Heart left ventricle (tissue), 16 donors: ENCODE measurements around the gene SCN1B. TPM values are rescaled to one million over a fixed set of nuclear protein-coding genes. Genes with fewer than 3 reads are reported as not detected.

Source experiments
- ATAC-seq, 4 donors: fragments of 200-7000 bp; cut with Tn5 transposase; one replicate each; pipeline ENCODE4 v1.9.1; 2020 to 2022; ENCODE audit warnings: moderate library complexity in 4 of 4, mild to moderate bottlenecking in 3 of 4, moderate number of reproducible peaks in 1 of 4
- DNase-seq, 5 donors: peaks; one replicate each; pipeline ENCODE4 v3.0.0-alpha.2; 2020
- H3K27ac ChIP-seq, 12 donors: fragments of 200-600 bp; sonication (generic) in 4 of 12; one replicate each; pipeline versions ENCODE4 v1.5.0 to v1.8.0; 2016 to 2022; ENCODE audit warnings: mild to moderate bottlenecking in 2 of 12
- H3K27me3 ChIP-seq, 9 donors: fragments of 200-600 bp; sonication (generic) in 2 of 9; one replicate each; pipeline versions ENCODE4 v1.5.1 to v1.8.0; 2016 to 2022; ENCODE audit warnings: mild to moderate bottlenecking in 3 of 9
- H3K36me3 ChIP-seq, 9 donors: fragments of 200-600 bp; sonication (generic) in 2 of 9; one replicate each; pipeline versions ENCODE4 v1.5.0 to v1.8.0; 2018 to 2022; ENCODE audit warnings: mild to moderate bottlenecking in 2 of 9
- H3K4me1 ChIP-seq, 12 donors: fragments of 200-600 bp; sonication (generic) in 4 of 12; one replicate each; pipeline versions ENCODE4 v1.5.0 to v1.8.0; 2016 to 2022; ENCODE audit warnings: mild to moderate bottlenecking in 3 of 12
- H3K4me3 ChIP-seq, 12 donors: fragments of 200-600 bp; sonication (generic) in 4 of 12; one replicate each; pipeline versions ENCODE4 v1.5.0 to v1.8.0; 2017 to 2022; ENCODE audit warnings: mild to moderate bottlenecking in 9 of 12, moderate library complexity in 4 of 12
- H3K9me3 ChIP-seq, 12 donors: fragments of 200-600 bp; sonication (generic) in 4 of 12; one replicate each; pipeline versions ENCODE4 v1.5.0 to v1.8.0; 2016 to 2022; ENCODE audit warnings: mild to moderate bottlenecking in 1 of 12
- POLR2A ChIP-seq, 2 donors: fragments of 450-650 bp; IDR thresholded peaks; one replicate each; pipeline ENCODE4 v1.6.1; 2017; ENCODE audit warnings: antibody characterized with exemption in 2 of 2, mild to moderate bottlenecking in 2 of 2, moderate library complexity in 2 of 2
- WGBS, 4 donors: extraction: QIAGEN DNeasy Blood & Tissue Kit in 2 of 4; methylation state at CpG; one replicate each; pipeline versions ENCODE4 v1.1.5 to v1.1.7; 2013 to 2018; 5-methylcytosine and 5-hydroxymethylcytosine counted together
- intact Hi-C, 10 donors: fragments of 100-400 bp; cut with DNase I; formaldehyde crosslinking; loops; one replicate each; pipeline versions ENCODE4 v1.11.1 to v1.14.2; 2022
- polyA plus RNA-seq, 2 donors: library from polyadenylated mRNA; stranded (reverse); fragments of 200-250 nt; gene quantifications; one replicate each; pipeline ENCODE4 v1.2.3, GENCODE V29; 2013
- total RNA-seq, 9 donors: library from RNA; depleted of rRNA in 2 of 9; stranded (reverse); fragments of >200 nt in 2 of 9; fragmentation: NEBNext Ultra II Directional in 3 of 9; extraction: Animal tissue kit (Norgen Biotek cat#: 25700) in 3 of 9; gene quantifications; one replicate each; pipeline versions ENCODE4 v1.1.0 to v1.2.4, GENCODE V29; 2016 to 2023
- TF ChIP-seq, protein P1 (sequence below), 12 donors: fragments of 200-600 bp; sonication (generic) in 4 of 12; IDR thresholded peaks; one replicate each; pipeline versions ENCODE4 v1.5.0 to v1.8.0; 2018 to 2022; ENCODE audit warnings: antibody characterized with exemption in 12 of 12, mild to moderate bottlenecking in 5 of 12
- donor health status: ischemic (EF 13 %, LVEDD 7.1; RV severe dilation, severe dysfunction).
- donor health status: healthy with polysubstance abuse.
- donor health status: DM: no; HTN: yes; CAD: no.
- donor health status: DM: no; HTN: no; CAD: no.
- donor health status: ischemic (EF 25% LVEDD 6.9; RV normal size, moderate dysfunction).
- donor health status: ischemic (EF 25% LVEDD 5.7; RV mildly dilated, moderate dysfunction).
- donor health status: healthy.
- donor health status: DM: yes; HTN: yes; CAD: no.
- donor health status: ischemic (EF 35%, LVEDD 5.7; RV mildly dilated, moderate dysfunction).
- donor health status: nonischemic (EF 11% LVEDD 7.7; RV severe dilation, severe dysfunction).
- donor health status: DM: yes; HTN: yes; CAD: no.
- donor health status: PGD.
- donor health status: ischemic (EF 29% LVEDD 5.4; RV normal size, mild dysfunction).
- donor health status: nonischemic (EF 23%, LVEDD 6.1; RV moderate dilation, normal function).

SCN1B gene
- total and polyA plus RNA-seq, 11 donors = 19.7 to 68.3 (median 32.4) TPM

DNA sequence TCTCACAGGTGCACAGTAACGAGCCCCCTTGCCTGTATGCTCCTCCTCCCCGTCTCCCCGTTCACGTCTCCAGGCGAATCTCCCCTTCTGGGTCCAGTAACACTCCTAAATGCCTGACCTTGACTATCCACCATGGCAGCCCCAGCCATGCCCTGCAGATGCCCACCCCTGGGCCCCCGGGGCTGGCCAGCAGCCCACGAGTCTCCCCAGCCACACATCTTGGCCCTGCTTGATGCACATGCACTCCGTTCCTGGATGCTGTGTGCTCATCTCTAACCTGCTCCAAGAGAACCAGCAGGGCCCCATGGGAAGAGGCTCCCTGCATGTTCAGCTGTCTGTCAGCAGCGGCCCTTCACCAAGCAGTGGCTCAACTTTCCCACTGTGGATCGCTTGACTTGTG is 43.2 kb downstream of the SCN1B start:
- WGBS, 4 donors = 73 to 81% (median 75%) methylated on average over 9 to 10 of the region's 10 CpGs
- no peak overlapping the region for H3K27ac ChIP-seq
- no peaks in the 10 kb centered on the region for H3K36me3 ChIP-seq
- intact Hi-C loops = no loop called here
- DNase-seq (no peak), ATAC-seq (no peak)
- no peak overlapping the region for H3K4me3 ChIP-seq
- H3K27me3 ChIP-seq = no peaks in the 10 kb centered on the region
- peaks cover 0 to 12% (median 6%) of the 10 kb centered on the region in 12 donors for H3K9me3 ChIP-seq
- TF ChIP-seq, protein P1, sequence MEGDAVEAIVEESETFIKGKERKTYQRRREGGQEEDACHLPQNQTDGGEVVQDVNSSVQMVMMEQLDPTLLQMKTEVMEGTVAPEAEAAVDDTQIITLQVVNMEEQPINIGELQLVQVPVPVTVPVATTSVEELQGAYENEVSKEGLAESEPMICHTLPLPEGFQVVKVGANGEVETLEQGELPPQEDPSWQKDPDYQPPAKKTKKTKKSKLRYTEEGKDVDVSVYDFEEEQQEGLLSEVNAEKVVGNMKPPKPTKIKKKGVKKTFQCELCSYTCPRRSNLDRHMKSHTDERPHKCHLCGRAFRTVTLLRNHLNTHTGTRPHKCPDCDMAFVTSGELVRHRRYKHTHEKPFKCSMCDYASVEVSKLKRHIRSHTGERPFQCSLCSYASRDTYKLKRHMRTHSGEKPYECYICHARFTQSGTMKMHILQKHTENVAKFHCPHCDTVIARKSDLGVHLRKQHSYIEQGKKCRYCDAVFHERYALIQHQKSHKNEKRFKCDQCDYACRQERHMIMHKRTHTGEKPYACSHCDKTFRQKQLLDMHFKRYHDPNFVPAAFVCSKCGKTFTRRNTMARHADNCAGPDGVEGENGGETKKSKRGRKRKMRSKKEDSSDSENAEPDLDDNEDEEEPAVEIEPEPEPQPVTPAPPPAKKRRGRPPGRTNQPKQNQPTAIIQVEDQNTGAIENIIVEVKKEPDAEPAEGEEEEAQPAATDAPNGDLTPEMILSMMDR (IDR thresholded peaks at IDR 0.05) = no peak
- TF ChIP-seq POLR2A (IDR thresholded peaks at IDR 0.05) = no peak
- H3K4me1 ChIP-seq = no peaks in the 10 kb centered on the region

DNA sequence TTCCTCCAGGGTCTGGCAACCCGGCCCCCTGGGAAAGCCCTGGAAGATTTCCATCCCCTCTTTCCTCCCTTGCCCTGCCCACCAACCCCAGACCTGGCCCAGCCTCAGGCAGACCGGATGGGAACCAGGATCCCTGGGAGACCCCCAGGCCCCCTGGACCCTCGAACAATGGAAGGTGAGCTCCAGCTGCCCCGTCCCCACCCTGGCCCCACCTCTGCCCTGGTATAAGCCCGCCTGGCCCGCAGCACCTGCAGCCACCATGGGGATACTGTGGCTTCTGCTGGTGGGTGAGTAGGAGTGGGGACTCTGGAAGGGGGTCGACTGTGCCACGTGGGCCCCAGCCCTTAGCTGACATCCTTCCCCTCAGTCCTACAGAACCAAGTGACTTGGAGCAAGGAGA is 43.7 kb downstream of the SCN1B start:
- ATAC-seq (no peak), DNase-seq (peak in 1 of 5 donors; percentile 51)
- no peaks in the 10 kb centered on the region for H3K36me3 ChIP-seq
- H3K4me3 ChIP-seq = no peak overlapping the region
- no peaks in the 10 kb centered on the region for H3K4me1 ChIP-seq
- H3K9me3 ChIP-seq = peaks cover 0 to 12% (median 6%) of the 10 kb centered on the region in 12 donors
- H3K27ac ChIP-seq = no peak overlapping the region
- WGBS, 4 donors = 72 to 87% (median 82%) methylated on average over 5 to 8 of the region's 8 CpGs
- no peaks in the 10 kb centered on the region for H3K27me3 ChIP-seq
- intact Hi-C loops = no loop called here
- TF ChIP-seq POLR2A (IDR thresholded peaks at IDR 0.05) = no peak
- TF ChIP-seq, protein P1 (IDR thresholded peaks at IDR 0.05) = no peak

DNA sequence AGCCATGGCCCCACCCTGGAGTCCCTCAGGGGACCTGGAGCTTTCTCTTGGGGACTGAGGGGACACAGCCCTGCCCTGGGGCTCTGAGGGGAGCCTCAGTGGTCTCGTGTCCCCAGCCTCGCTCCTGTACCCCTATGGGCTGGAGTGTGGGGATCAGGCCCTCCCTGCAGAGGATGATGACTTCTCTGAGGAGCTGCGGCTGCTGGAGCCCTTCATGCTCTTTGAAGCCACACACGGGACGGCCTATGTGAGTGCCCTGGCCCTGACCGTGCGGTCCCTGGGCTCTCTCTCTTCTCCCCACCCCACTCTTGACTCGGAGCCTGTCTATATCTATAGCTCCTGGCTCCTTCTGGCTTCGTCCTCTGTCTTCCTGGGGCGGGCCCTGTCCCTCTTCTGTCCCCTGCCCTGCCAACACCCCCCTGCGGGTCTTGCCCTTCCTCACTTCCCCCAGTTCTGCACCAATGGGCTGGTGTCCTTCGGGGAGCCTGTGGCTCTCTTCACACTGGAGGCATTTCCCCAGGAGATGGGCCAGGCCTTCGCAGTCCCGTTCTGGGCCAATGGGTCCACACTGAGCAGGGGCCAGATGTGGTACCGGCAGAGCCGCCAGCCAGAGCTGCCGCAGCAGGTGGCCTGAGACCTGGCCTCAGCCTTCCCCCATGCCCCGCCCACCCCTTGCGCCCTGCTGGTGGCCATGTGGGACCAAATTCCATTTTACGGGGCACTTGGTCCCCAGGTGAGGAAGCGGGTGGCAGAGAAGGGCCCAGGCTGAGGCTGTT is 44.3 kb downstream of the SCN1B start:
- H3K36me3 ChIP-seq = no peaks in the 10 kb centered on the region
- H3K27me3 ChIP-seq = no peaks in the 10 kb centered on the region
- H3K9me3 ChIP-seq = peaks cover 0 to 12% (median 6%) of the 10 kb centered on the region in 12 donors
- no peak for TF ChIP-seq POLR2A (IDR thresholded peaks at IDR 0.05)
- TF ChIP-seq, protein P1 (IDR thresholded peaks at IDR 0.05) = no peak
- H3K27ac ChIP-seq = no peak overlapping the region
- ATAC-seq = no peak
- DNase-seq = peak in 1 of 5 donors; percentile 33
- WGBS, 4 donors = 81 to 89% (median 87%) methylated on average over 19 to 21 of the region's 21 CpGs
- intact Hi-C loops = no loop called here
- no peak overlapping the region for H3K4me3 ChIP-seq
- H3K4me1 ChIP-seq = no peaks in the 10 kb centered on the region

DNA sequence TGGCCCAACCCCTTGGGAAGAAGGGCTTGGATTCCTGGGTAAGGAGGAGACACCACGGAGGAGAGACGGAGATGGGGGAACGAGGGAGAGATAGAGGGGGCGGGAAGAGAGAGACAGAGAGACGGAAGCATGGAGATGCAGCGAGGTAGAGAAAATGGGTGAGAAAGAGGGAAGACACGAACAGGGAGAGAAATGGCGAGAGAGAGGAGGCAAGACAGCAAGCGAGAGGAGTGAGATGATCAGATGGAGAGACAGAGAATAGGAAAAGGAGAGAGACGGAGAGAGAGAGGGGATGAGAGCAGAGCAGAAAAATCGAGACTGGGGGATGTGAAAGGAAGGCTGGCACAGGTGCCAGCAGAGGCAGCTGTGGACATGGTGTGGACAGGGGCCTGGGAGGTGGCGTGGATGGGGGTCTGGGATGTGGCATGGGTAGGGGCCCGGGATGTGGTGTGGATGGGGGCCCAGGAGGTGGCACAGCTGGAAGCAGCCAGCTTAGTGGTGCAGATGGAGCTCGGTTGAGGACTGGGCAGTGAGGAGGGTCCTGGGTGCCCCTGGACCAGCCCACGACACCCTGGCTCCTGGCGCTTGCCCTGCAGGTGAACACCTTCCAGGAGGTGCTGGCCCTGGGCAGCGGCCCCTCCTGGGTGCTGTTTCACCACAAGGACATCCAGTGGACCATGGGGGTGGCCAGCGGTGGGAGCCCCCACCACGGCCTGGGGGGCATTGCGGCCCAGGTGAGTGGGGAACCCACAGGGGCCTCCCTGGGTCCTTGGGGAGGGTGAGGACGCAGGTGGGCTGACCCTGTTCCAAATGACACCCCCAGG is 45.1 kb downstream of the SCN1B start:
- no peak for TF ChIP-seq POLR2A (IDR thresholded peaks at IDR 0.05)
- H3K36me3 ChIP-seq = no peaks in the 10 kb centered on the region
- 85 to 90% (median 86%) methylated on average over 19 to 21 of the region's 21 CpGs for WGBS, 4 donors
- H3K27ac ChIP-seq = no peak overlapping the region
- H3K4me3 ChIP-seq = no peak overlapping the region
- intact Hi-C loops = no loop called here
- peaks cover 0 to 7% (median 4%) of the 10 kb centered on the region in 12 donors for H3K9me3 ChIP-seq
- ATAC-seq = no peak
- DNase-seq = no peak
- no peaks in the 10 kb centered on the region for H3K27me3 ChIP-seq
- H3K4me1 ChIP-seq = no peaks in the 10 kb centered on the region
